GM20431 (cell line): ENCODE results near the gene CHN2.

Experiments
- in situ Hi-C: fragments of 300-500 bp; cut with MseI, MboI; formaldehyde crosslinking; loops from one replicate; pipeline ENCODE4 v1.15.0; 2020; ENCODE audit warnings: low sequenced_read_pairs; ENCODE audit not compliant: unreplicated experiment

CHN2 gene

DNA sequence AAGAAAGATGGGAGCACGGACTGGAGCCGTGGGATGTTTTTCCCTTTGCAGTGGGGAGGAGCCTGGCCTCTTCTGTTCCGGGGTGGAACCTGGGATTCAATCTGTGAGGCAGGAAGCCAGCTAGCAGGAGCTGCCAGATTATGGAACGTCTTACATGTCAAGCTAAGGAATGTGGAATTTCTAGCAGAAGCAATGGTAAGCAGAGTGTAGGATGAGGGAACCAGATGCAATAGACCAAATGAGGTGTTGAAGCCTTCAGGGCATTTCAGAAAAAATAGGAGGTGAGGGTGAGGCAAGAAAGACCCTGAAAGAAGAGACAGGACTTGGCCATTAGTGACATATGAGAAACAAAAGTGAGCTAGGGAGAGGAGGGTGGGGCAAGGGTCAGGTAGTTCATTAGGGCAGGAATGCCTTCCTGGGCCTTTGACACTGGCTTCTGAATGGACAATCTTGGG is 105.5 kb downstream of the CHN2 start:
- in situ Hi-C loops = no loop called here

DNA sequence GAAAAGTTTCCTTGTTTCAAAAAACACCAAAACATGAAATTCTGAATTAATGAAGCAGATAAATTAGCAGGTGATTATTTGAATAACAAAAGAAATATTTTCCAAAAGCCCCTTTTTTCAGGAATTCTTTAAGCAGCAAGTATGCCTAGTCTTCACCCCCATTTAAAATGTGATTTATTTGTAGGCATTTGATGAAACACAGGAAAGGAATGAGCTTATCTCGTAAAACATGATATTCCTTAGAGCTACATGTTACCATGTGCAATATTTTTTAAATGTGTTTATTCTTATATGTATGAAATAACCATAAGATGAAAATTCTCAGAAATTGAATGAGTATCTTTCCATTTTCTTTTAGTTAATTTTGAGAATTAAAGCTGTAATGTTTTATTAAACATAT is 106.1 kb downstream of the CHN2 start:
- in situ Hi-C loops = no loop called here

DNA sequence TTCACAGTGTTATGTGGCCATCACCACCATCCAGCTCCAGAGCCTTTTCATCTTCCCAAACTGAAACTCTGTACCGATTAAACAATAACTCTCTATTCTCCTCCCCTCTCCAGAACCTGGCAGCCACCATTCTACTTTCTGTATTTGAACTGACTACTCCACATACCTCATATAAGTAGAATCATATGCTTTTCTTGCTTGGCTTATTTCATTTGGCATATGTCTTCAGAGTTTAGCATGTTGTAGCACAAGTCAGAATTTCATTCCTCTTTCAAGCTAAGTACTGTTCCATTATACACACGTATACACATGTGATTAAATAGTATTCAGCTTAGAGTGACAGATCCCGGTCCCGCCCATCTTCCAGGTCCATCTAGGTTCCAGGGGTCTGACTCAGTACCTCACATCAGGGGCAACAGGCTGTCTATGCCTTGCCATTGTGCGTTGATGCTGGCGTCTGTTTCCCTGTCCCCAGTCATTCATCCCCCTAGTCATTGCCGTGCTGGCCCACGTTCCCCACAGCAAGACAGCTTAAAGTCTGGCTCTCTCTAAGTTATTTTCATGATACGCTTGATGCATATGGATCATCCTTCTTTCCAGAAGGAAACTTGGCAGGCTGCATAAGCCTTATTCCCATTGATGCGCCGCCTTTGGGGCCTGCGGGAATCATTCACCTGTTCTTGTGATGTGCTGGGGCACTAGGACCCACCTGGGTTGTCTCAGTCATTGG is 108.3 kb downstream of the CHN2 start:
- in situ Hi-C loops = no loop called here

DNA sequence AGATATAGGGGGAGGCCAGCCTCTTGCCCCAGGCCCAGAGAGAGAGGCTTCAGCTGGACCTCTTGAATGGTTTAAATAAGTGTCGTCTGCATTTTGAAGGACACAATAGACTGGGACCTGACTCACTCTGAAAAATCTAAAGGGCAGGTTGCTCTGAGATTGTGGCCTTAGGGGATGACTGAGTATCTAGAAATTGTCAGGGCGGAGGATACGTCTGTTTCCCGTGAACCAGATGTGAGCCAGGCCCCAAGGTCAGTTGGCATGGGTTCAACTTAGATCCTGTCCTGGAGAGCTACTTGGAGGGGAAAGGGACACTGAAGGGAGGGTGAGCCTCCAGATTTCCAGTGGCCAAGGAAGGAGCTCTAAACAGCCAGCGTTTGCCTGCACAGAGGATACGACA is 110.2 kb downstream of the CHN2 start:
- in situ Hi-C loops = no loop called here

DNA sequence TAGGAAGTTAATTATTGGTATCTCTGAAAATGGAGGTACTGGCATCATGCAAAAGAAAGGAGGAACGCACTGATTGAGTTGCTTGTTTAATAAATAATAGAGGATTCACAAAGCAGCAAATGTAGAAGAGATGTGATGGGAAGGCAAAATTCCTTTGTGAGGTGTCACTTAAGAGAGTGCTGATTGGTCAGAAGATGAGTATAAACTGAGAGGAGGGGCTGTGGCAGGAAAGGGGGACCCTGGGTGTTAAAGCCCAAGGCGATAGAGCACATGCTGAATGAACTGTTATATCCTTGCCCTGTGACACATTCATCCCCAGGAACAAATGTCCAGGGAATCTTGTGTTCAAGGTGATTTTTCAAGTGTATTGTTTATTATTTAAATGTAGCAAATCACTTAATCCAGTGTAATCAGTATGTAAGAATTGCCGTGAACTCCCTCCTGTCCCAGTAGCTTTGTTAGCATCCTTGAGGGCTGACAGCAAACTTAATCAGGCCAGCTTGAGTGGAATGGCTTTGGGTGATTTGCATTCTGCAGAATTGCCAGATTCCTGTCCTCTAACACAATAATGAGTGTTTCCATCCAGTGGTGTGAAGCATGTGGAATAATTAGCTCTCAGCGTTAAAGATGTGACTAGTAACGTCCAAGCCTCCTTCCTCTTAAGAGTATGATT is 111.9 kb downstream of the CHN2 start:
- in situ Hi-C loops = no loop called here

DNA sequence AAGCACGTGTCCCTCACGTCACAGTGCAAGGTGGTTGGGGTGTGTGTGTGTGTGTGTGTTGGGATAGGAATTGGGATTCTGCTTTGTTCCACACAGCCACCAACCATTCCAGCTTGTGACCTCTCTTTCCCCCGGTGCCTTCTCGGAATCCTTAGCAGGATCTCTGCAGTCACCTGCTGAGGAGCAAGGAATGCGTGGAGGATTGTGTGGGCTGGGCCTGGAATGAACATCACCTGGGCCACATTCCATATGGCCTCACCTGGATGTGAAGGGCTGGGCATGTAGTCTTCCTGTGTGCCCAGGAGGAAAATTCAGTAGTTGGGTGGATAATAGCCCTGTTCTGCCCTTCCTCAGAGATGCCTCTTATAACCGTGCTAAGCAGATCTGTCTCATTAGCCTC is 113.8 kb downstream of the CHN2 start:
- in situ Hi-C loops = no loop called here

DNA sequence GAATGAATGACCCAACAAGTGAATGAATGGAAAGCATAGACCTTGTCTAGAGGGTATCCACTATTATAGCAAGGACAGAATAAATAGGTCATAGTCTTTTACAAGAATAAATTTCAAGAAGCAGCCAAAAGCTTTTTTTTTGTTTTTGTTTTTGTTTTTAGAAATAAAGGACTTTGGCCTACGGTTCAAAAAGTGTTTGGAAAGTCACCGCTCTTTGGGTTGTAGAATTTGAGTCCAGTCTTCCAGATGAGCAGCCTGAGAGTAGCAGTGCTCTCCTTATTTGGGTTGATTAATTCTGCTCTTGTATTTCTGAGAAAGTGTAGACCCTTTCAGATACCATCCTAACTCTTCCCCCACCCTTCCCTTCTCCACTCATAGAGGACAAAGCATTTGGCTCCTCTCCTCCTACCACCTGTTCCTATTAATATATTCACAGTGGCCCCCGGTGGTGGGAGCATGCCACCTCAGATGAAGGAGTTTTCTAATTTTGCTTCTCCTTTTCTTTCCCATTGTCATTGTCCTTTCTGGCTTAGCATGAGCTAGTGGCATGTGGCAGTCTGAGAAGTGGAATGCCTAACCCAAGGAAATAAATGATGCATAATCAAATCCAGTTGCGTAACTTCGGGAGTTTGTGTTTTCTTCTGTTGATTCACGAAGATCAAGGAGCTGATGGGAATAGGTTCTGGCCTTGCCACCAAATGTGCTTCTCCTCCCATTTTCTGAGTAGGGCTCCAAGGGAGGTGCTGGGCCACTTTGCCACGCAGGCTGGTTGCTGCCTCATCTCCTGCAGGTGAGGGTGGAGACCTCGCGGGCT is 114.7 kb downstream of the CHN2 start:
- in situ Hi-C loops = no loop called here

DNA sequence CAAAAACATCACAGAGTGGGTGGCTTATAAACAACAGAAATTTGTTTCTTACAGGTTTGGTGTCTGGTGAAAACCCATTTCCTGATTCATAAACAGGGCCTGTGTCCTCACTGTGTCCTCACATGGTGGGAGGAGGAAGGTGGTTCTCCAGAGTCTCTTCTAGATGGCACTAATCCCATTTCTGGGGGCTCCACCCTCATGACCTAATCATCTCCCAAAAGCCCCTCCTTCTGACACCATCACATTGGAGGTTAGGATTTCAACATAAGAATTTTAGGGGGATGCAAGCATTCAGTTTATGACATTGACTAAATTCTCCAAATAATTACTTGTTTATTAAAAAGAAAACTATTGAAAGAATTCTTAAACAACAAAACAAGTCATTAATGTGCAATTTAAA is 116.0 kb downstream of the CHN2 start:
- in situ Hi-C loops = no loop called here

DNA sequence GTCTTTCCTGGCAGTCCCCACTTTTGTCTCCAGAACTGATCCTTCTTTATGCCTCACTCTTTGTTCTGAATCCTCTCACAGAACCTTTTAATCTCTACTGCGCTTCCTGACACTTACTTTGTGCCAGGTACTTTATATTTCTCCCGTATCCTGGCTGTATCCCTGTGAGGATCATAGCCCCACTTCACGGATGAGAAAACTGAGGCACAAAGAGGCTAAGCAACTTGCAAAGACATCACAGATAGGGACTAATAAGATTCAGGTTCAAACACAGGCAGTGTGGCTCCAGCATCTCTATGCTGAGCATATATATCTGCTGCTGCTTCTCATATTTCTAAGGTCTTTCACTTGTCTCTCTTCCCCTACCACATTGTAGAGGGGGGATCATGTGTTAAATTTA is 116.7 kb downstream of the CHN2 start:
- in situ Hi-C loops = no loop called here

DNA sequence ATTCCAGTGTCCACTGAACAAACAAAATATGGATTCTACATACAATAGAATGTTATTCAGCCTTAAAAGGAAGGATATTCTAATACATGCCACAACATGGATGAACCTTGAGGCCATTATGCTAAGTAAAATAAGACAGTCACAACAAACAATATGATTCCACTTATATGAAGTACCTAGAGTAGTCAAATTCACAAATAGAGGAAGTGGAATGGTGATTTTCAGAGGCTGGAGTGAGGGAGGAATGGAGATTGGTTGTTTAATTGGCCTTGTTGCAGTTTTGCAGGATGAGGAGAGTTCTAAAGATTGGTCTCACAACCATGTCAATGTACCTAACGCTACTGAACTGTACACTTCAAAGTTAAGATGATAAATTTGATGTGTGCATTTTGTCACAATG is 119.6 kb downstream of the CHN2 start:
- in situ Hi-C loops = no loop called here

DNA sequence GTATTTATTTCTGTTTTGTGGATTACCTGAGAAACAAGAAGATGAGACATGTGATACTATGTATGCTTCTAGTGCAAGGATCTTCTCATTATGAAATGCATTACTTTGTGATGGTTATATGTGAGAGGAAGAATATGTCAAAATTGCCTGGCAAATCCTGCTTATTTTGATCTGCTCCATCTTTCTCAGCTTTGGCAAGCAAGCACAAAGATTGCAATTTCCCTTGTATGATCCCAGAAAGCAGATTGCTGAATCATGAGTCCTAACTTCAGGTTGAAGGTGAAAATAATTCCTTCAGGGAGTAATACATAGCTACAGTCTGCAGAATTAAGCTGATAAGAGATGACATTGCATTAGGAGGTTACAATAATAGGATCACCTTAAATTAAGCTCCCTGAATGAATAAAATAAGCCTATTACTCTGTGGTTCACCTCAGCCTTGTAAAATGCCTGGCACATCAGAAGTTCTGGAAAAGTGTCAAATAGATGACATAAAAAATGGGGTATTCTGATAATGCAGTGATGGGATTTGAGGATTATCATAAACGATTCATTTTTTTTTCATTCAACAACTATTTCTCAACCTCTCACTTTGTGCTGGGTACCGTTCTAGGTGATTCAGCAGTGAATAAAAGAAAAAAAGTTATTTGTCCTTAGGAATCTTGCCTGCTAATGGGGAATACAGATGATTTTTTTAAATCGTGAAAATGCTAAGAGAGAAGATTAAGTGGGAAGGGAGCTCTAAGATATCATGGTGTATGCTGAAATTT is 120.7 kb downstream of the CHN2 start:
- in situ Hi-C loops = no loop called here

DNA sequence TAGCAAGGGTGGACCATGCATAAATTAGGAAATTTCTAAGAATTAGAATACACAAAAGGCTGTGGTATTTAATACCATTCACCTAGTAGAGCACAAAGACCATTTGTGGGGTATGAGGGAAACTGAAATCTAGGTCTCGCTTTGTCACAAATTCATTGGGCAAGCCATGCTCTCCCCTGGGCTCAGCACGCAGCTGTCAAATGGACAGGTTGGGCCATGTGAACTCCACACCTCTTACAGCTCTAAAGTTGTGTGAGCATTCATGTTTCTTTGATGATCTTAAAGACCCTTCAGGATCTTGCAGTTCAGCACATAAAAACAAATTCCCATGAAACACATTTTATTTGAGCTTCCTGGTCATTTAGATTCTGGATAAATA is 121.3 kb downstream of the CHN2 start:
- in situ Hi-C loops = no loop called here

DNA sequence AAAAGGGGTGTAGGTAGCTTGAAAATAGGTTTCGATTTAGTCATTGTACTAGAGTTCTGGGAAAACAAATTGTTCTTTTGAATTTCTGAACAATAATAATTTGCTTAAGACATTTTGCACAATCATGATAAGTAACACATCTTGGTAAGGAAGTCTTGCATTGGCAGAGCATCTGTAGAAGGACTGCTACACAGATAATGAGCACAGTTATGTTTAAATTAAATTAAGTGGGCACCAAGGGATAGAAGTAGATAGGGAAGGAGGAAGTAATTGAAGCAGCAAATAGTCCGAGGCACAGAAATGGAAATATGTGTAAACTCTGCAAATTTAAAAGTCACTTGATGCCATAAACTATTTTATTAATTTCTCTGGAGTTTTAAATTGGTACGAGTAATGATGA is 122.4 kb downstream of the CHN2 start:
- in situ Hi-C loops = no loop called here

DNA sequence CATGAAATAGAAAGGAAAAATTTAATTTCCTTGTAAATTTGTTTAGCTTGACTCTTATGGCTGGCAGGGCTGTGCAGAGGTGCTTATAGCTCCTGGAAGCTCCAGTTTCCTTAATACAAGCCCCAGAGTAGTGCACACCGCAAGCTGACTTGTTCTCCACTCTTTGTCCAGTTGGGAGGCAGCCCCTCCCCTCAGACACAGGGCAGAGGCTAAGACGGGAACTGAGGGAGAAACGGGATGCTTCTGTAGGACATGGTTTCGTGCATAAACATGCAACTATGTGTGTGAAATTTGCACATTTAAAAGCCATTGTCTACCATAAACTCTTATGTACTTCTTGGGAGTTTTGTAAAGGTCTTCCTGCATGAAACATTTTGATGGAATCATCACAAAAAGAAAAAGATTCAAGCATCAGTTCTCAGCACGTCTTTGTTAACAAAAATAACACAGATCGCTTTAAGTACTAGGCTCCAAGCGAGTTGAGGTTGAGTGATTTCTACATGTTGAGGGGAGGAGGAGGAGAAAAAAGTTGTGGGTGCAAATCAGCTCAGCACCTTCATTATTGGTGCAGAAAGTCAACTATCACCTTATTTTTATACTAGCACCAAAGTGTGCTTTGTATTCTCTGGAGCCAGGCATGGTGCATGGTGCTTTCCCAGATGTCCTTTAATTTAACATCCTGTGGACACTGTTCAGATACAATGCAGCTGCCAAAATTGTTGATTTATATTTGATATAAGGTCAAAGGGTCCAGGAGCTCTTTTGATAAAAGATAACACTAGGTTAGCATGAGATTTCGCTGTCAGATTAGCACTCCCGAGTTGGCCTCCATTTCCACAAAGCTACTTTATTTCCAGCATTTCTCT is 124.5 kb downstream of the CHN2 start:
- in situ Hi-C loops = no loop called here

DNA sequence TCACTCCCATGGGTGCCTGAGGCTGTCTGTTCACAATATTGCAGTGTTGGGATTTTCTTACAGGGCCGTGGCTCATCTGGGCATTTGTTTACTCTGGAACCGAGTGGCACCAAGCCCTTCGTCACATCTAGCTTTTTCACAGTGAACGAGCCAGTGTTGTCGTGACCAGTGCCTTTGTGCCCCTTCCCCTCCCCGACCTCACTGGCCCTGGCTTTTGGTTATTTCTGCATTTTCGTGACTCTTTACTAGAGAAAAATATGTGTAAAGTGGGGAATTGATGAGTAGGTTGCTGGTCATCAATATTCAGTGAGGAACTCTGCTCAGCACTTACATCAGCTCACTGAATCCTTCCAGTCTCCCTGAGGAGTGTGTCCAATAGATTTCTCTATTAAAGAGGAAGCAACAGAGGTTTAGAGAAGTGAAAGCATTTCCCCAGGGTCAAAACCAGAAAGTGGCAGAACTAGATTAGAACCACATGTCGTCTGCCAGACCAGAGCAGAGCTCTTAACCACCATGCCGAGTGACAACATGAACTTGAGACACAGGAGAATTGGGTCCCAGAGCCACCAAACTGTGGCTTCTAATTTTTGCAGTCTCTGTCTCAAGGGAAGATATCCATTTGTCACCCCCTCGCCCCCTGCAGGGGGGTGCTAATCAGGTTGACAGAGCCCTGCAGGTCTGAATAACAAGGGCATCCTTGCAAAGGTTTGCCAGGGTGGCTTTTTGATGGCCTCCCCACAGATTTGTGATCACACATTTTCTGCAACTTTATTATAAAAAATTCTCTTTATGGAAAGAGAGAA is 125.3 kb downstream of the CHN2 start:
- in situ Hi-C loops = no loop called here

DNA sequence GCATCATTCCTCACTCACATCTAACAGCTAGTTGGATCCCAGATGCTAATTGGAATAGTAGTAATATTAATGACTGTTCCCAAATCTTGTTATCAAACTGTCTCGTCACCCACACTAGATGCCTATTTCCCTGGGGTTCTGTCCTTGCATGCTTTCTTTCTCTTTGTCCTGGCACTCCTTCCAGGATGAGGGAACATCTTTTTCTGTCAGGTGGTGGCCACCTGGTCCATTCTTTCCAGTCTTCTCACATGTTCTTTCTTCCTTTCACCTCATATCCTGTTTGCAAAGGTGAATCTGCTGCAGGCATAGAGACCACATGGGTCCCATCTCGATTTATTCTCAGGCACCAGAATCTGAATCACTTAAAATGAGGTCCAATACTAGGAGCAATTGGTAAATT is 126.0 kb downstream of the CHN2 start:
- in situ Hi-C loops = no loop called here

DNA sequence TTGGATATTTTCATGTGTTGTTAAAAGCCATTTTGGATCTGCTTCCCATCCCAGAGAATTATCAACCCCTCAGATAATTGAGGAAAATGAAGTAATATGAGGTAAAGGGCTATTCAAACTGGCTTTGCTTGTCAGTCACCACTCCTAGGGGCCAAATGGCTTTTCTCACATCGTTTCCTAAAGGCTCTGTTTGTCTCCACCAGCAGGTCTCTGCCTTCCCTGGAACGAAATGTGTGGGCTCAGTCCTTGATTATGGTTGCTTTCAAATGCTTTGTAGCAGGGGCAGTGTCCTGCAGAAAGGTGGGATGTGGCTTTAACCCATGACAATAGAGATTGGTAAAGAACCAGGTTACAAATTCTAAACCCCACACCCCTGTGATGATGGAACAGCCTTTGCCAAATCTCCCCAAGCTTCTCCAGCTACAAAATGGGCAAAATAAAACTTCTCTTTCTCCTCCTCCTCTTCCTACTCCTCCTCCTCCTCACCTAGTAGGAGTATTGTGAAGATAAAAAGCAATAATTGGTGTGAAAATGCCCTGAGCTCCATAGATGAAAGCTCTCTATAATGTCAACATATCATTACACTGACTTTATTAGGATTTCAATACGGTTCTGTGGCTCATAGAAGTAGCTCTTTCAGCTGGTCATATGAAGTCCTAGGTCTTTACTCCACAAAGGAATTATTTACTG is 127.6 kb downstream of the CHN2 start:
- in situ Hi-C loops = no loop called here

DNA sequence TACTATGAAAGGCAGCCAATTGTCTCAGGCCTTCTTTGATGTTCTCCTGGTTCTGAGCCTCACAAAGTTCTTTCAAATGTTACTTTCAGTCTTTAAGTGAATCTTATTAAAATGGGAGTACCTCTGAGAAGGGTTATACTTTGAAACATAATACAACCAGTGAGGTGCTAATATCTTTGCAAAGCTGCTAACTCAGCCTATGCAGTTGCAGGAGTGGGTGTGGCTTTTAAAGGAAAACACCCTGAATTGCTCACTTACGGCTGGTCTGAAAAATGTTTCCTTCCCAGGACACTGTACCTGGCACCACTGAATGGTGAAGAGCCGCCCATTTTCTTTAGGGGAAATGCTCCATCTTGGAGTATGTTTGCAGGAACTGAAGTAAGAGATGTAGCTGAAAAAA is 130.9 kb downstream of the CHN2 start:
- in situ Hi-C loops = no loop called here
